Activated CD4-positive, alpha-beta T cell treated with anti-CD3 and anti-CD28 coated beads, Interleukin-2, amount 50 U/mL, for 4 hours (primary cell): Measurements from ENCODE around the gene MLLT3.

ENCODE experiments used
- DNase-seq, 2 experiments: peaks; one replicate each; pipeline ENCODE4 v3.0.0-alpha.2; 2020

Gene MLLT3

DNA sequence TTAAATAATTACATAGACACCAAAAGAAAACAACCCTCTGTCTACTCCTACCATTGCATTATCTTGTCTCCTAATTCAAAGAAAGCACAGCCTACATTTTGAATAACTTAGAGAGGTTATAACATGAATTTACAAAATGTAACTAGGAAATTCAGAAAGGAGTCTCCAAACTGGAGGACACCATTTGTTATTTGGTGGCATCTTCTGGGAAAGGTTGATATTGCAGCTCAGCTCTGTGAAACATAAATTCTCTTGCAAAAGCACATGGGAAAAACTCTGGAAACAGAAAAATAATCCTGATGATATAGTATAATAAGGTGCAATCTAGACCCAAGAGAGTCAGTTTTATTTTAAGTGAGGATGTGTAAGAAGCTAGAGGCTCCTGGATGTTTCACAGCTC lies 215.3 kb downstream of the MLLT3 start:
- DNase-seq: no peak

DNA sequence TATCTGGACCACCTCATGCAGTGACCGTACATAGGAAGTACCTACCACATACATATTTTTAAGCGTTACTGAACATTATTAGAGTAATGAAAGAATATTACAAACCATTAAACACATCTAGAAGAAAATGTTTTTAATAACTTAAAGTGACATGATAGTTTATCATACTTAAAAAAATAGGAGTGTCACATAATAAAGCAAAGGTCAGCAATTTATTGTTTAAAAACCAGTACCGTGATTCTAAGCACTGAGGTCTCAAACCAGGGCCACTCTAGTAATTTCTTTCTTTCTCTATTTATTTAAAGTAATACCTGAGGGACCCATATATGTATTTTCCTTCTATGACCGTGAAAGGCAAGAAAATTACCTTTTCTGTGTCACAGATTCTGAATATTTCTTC lies 216.0 kb downstream of the MLLT3 start:
- no peak for DNase-seq

DNA sequence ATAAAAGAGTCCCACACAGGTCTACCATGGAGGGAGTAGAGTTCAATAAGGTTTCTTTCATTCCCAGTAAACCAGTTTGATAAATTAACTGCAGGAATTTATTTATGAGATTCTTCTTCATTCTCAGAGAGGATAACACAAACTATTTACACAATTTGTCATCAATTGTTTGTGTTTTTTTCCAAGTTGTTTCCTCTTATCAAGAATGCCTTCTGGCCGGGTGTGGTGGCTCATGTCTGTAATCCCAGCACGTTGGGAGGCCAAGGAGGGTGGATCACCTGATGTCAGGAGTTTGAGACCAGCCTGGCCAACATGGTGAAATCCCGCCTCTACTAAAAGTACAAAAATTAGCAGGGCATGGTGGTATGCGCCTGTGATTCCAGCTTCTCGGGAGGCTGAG lies 216.7 kb downstream of the MLLT3 start:
- DNase-seq: no peak

DNA sequence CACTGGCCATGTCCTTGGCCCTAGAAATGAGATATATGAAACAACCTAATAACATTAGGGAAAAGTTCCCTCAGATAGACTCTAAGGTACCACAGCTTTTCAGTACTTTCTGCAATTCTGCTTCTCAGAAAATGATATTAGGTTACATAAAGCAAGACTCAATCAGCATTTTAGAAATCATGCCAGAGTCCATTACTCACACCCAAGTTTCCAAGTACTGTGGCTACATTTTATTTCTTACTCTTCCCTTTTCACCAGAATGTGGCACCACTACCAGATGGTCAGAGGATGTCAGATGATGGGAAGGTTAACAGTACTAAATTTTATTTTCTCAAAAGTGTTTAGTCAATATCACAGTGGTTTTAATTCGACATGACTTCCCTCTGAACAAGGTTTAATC lies 217.2 kb downstream of the MLLT3 start:
- no peak for DNase-seq

DNA sequence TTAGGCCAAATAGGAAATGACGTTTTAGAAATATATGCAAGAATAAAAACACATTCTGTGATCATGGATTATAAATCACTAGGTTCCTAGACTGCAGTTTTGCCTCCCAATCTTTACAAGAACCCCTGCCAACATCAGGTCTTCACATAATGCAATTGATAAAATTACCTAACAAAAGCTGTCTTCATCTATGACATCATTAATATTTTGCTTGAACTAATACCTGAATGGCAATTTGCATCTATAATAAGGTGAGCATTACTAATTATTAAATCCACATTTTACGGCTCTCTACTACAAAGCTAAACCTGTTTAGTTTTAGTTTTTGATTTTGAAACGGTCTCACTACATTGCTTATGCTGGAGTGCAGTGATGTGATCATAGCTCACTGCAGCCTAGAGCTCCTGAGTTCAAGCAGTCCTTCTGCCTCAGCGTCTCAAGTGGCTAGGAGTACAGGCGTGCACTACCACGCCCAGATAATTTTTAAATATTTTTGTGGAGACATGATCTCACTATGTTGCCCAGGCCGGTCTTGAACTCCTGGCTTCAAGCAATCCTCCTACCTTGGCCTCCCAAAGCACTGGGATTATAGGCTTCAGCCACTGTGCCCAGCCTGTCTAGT lies 218.0 kb downstream of the MLLT3 start:
- no peak for DNase-seq

DNA sequence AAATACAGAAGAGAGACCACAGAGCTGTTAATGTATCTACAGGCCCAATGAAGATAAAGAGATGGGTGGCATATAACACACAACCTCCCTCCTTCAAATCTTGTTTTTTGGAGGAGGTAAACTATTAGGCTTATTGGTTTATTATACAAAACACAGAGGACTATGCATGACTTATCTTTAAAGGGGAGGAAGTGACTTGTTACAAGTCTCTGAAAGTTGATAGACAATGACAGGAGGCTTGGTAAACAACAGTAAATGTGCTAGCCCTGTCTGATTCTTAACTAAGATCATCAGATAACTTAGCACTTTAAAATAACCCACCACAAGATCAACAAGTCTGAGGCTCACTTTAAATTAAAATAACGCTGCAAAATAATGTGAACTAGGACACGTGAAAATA lies 219.0 kb downstream of the MLLT3 start:
- DNase-seq: no peak

DNA sequence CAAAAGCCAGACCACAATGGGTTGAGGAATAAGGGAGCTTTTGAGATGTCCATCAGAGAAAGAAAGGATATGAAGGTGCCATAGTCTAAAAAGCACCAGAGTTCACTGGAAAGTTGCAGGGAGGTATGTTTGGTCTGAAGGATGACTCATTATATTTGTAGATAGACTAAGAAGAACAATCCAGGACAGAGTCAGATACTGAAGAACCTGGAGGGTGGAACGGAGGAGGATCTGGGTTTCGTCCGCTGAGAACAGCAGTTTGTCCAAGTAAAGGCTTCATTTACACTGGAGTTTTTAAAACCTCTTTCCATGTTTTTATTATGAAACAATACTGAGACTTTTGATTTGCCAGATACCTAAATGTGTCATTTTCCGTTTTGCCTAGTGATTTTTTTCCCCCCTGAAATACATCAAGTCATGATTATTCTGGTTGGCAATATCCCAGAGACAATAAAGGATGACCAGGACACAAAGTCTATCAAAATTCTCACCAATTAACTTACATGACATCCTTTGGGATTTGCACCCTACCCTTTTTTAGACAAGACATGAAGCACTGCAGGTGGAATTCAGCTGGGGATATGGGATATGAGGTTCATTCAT lies 219.9 kb downstream of the MLLT3 start:
- DNase-seq: no peak

DNA sequence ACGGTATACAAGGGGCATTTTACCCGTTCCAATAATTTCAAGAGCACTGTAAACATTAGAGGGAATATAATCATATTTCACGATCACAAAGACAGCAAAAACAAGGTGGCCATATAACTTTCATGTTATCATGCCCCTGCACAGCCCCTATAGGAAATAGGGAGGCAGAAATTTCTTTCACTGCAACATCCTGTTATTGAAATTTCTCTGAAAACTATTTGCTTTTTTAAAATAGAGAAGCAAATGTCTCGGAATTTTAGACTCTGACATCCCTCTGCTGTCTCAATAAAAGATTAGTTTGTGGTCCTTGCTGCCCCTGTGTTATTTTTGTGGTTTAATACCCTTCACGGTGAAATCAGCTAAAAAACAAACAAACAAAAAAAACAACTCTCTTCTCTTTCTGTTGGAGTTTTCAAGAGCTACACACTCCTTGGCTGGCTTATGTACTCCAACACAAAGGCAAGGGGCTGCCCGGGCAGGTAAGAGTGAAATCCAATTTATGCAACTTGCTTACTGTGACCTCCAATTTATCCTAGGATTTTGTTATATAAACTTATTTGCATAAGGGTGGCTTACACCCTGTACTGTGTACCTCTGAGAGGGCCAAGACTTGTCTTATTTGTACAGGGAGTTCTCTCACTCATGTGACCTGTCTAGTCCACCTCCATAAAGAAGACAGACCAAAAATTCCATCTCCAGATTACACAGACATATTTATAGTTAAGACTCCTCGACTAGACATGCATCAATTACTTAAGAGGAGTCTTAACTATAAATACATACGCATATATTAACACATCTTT lies 223.6 kb downstream of the MLLT3 start:
- DNase-seq: no peak

DNA sequence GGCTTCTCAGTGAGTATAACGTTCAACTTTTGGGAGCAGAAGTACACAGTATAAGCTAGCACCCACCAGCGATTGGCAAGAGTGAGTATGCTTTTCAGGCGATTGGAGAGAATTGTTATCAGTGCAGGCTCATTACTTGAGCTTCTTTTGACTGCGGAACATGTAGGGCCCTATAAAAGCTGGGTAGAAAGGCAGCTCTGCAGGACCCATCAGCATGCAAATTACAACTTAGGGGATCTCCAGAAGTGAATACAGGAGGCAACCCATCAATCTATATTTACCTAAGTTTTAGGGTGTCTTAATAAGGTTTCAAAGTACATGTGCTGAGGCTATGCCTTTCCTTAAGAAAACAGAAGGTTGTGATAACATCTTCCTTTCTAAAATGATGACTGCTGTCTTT lies 225.0 kb downstream of the MLLT3 start:
- DNase-seq: no peak

DNA sequence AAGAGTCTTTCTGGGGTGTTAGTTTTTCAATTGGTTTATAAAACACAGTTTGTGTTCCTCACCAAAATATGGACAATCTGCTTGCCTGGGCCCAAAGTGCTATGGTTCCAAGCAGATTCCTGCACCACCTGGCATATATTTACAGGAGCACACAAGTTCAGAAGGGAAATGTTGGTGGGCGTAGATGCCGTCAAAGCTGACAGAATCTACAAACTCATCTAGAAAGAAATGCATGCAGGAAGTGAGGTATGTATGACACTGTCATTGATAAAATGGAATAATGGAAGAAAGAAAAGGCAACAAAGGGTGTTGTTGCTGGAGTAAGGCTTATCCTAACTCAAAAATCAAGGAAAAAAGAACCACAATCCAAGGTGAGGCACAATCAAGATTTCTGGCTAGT lies 225.8 kb downstream of the MLLT3 start:
- no peak for DNase-seq

DNA sequence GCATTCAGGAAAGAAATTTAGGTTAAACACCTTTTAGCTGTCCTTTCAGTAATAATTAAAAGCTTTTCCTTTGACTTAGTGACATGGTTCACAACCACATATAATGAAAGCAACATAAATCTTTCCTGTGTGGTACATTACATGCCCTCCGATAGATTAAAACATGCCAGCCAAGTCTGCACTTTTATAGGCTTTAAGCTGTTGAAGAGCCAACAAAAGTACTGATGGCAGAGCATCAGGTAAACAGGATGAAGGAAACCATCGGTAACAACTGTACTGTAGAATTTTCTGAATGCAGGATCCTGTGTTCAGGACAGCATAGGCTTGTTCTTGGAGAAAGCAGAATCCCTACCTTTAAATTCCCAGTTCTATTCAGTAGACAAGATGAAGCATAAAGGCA lies 226.6 kb downstream of the MLLT3 start:
- no peak for DNase-seq

DNA sequence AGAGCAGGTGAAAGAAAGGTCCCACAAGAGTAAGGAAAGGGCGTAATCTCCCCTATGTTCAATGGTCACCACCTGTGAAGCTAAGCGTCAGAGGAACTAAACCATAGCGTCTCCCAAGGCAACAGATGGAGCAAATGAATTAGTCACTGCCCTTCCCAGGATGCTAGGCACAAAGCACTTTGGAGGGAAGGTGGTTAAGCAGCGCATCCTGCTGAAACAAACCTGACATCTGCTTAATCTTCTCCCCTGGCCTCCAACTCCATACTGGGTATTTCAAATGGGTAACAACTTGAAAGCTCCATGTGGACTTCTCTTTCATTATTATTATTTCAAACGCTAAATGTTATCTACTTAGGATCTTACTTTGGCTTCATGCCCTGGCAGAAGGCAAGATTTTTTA lies 227.3 kb downstream of the MLLT3 start:
- DNase-seq: no peak

DNA sequence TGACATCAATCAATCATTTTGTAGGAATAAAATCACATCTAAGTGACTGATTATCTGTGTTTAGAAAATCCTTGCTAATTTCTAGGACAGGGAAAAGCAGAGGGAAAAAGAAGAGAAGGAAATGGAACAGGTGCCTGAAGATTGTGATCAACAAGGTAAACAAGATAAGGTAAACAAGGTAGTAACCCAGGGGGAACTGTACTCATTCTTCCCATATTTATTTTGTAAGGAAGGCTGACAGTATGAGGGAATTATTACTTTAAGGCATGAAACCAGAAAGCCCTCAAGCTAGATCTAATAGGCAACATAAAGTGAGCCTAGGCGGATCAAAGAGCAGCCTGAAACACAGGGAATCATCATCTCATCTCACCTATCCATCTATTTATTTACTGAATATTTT lies 231.1 kb downstream of the MLLT3 start:
- DNase-seq: no peak

DNA sequence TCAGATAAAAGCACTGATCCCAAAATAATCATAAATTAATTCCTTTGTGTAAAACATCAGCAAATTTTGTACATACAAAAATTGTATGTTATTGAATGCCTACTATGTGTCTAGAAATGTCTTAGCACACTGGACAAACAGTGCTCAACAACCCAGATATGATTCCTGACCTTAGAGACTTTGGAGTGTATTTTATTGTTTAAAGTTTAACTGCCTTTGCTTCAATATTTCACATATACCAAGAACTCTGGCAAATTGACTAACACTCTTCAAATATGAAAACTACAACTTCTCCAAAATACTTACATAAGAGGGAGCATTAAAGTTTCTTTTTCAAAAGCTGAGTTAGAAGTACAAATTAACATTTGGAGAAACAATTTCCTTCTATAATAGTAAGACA lies 231.9 kb downstream of the MLLT3 start:
- DNase-seq: no peak

DNA sequence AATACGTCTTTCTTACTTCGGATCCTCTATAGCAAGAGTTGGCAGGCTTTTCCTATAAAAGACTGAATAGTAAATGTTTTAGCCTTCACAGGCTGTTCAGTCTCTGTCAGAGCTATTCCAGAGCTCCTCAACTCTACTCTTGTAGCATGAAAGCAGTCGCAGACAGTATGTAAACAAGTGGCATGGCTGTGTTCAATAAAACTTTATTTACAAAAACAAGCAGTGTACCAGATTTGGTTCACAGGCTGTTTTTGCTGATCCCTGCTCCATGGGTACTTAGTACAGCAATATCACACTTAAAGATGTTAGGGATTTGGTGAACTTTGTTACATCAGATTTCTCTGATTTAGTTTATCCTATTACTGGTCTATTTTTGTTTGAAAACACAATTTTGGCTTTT lies 235.2 kb downstream of the MLLT3 start:
- DNase-seq: no peak

DNA sequence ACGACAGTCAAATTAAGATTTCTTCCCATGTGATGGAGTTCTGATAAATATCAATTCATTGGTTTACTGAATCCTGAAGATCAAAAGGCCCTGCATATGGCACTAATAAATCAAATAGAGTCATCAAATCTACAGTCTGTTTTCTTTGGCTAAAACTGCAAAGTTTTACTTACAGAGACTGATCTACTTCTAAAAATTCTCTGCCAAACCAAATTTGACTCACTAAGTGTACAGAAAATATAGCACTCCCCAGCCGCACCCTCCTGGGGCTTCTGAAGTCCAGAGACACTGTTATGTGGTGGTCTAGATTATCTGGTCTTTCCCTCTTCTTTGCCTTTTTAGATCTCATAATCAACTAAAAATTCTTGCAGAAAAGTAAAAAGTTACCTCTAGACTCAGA lies 237.7 kb downstream of the MLLT3 start:
- no peak for DNase-seq

DNA sequence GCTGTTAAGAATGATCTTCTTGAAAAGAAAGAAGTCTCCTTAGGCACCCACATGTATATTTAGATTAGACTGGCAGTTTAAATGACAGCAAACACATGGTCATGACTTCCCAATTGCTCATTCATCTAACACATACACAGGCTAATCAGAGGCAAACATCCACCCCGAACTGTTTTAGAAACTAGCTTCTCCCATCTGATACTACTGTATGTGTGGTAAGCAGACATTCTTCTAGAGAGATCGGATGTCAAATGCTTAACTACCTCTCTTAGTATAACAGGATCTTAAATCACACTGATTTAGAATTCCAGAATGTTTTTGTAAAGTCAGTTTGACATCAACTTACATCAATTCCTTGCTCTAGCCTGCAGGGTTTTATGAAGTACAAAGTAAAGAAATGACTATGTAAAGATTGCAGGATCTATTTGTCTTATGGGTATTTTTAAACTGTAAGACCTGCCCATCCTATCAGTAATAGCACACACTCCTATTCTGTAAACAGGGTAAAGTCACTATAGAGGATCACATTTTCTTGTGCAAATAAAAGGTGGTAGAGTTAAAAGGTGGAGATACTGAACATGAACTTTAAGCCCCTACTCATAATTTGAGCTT lies 239.7 kb downstream of the MLLT3 start:
- DNase-seq: no peak

DNA sequence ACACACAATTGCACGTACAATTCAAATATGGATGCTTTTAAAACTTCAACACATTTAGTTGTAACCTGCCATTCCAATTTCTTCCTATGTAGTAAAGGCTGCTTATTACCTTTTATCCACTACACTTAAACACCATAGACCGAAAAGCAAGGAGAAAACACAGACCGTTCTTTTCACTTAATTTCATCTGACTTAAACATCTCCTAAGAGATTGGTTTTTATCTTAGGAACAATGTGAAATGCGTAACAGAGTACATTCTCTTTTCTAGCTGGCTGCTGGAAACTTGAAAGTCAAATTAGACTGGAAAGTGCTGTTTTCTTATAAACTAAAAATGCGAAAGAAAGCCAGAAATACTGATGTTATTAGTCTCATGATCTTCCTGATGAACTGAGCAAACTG lies 241.8 kb downstream of the MLLT3 start:
- no peak for DNase-seq

DNA sequence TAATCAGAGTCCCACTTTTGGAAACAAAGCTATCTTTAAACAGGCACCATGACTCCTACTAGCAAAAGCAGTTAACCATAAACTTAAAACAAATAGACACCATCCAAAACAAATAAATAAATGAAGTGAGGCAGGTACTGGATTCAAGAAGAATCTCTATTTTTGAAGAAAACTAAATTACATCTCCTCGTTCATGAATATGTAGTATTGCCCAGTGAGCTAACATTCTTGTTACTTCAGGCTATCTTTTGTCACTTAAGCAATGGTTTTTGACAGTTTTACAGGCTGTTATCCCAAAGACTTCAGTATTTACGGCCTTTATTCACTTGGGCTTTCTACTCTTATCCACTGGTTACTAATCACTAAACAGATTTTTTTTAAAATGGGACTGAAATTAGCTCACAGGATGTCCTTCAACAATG lies 242.5 kb downstream of the MLLT3 start:
- DNase-seq: no peak

DNA sequence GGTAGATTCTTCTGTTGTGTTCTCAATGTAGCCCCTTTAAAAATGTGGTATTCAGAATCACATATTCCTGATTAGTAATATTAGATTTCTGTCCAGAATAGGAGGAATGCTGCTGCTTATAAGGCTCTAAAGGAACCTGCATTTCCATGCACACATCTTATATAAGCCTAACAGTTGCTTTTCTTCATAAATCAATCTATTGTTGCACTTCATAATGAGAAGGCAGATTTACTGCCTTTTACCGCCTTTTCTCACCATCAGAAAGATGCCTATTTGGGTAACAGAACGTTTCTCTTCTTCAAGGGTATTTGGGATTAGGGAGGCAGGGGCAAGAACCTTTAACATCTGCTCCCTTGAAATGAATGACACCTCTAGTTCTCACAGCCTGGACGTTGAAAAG lies 243.4 kb downstream of the MLLT3 start:
- no peak for DNase-seq

DNA sequence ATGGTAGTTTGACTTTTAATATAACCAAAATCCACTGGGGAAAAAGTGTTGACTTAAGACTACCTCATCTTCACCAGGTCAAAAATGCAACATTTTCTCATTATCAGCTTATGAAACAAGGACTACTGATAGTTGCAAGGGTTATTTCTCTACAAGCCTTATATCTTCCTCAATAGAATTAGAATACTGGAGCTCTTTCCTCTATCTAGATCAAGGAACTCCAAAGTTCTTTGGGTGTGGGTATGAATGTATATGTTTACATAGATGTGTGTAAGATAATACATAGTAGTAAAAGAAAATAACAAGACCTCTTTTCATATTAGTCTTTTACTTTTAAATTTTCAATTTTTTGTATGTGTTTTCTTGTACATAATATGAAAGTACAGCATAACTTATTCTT lies 244.5 kb downstream of the MLLT3 start:
- DNase-seq: no peak

DNA sequence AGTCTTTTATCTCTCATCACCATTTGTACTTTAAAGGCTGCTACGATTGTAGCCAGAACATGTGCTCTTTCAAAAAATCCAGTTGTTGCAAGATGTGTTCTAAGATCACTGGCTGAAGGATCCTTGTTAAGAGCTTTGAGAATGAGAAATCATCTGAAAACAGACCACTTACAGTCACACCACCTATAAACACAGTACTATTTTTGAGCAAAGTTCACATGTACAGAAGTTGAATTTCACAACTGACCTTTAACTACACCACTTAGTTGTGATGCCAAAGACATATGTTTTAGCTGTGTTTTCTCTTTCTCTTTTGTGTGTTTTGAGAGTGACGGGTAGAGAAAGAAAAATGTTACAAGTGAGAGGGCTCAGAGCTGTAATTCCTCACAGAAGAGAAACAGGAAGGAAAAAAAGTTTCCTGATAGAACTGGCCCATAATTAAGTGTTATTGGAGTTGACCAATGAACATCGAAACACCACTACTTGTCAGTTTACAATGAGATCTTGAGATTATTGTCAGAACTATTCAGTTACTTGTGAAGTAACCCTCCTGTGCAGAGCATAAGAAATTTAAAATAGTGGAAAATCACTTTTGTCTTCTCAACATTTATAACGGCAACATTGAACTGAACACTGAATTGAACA lies 245.4 kb downstream of the MLLT3 start:
- DNase-seq: no peak

DNA sequence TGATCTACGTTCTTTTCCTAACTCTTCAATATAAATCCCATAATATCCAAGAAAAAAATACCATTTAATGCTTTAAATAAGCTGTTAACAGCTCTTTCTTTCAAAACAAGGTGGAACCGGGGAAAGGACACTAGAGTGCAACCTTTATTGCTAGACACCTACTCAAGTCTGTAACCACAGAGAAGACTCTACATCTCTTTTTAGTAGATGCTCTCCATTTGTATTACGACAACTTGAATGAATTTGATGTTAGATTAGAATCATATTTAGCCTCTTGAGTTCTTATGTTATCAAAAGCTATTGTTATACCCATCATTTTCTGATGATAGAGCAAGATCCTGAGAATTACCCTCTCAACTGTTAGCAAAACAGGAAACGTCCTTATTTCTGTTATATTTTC lies 246.3 kb downstream of the MLLT3 start:
- no peak for DNase-seq

DNA sequence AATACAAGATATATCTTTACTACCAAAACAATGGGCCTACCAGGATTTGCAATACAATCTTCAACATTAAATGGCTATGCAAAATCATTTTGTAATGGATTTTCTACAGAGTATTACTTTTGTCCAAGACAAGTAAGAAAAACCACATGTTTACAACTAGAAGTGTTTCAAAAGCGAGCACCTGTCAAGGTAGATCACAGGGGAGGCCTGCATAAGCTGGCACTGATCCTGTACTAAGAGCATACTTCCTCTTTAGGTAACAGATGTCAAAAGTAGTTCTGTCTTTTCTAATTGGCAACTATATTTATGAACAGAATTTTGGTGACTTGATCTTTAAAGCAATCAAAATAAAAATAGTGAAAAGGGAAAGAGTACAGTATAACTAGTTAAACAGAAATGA lies 249.0 kb downstream of the MLLT3 start:
- DNase-seq: no peak
